Ovary (tissue), 3 donors: ENCODE data around the gene OPN3.

Source experiments
- POLR2A ChIP-seq: fragments of 450-650 bp; IDR thresholded peaks from one replicate; pipeline ENCODE4 v1.6.1; 2017; ENCODE audit warnings: antibody characterized with exemption, mild to moderate bottlenecking, moderate library complexity
- TF ChIP-seq, protein P1 (sequence below), 3 donors: fragments of 450-650 bp in 2 of 3; fragments of 200-600 bp in 1 of 3; IDR thresholded peaks; one replicate each; pipeline versions ENCODE4 v1.5.1 to v1.8.0; 2016 to 2022; ENCODE audit warnings: antibody characterized with exemption in 3 of 3, mild to moderate bottlenecking in 1 of 3
- donor health status: DM: no; HTN: no; CAD: no.

DNA sequence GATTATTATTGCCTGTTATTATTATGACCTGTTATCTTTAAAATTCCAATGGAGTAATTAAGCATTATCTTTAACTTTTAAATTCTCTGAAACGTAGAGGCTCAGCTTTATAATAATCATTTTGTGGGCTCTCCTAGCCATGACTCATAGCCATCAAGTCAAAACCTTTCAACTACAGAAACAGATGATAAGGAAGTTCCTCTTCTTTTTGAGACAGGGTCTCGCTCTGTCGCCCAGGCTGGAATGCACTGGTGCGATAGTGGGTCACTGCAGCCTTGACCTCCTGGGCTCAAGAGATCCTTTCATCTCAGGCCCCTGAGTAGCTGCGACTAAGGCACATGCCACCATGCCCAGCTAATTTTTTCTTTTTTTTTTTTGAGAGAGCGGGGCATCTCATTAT is 43.5 kb downstream of the OPN3 start:
- TF ChIP-seq, protein P1, sequence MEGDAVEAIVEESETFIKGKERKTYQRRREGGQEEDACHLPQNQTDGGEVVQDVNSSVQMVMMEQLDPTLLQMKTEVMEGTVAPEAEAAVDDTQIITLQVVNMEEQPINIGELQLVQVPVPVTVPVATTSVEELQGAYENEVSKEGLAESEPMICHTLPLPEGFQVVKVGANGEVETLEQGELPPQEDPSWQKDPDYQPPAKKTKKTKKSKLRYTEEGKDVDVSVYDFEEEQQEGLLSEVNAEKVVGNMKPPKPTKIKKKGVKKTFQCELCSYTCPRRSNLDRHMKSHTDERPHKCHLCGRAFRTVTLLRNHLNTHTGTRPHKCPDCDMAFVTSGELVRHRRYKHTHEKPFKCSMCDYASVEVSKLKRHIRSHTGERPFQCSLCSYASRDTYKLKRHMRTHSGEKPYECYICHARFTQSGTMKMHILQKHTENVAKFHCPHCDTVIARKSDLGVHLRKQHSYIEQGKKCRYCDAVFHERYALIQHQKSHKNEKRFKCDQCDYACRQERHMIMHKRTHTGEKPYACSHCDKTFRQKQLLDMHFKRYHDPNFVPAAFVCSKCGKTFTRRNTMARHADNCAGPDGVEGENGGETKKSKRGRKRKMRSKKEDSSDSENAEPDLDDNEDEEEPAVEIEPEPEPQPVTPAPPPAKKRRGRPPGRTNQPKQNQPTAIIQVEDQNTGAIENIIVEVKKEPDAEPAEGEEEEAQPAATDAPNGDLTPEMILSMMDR (IDR thresholded peaks at IDR 0.05): no peak
- no peak for TF ChIP-seq POLR2A
